GM18861 (cell line): ENCODE data around the gene MRGPRD.

Experiments
- ATAC-seq: cut with Tn5 transposase; IDR thresholded peaks from one replicate; pipeline ENCODE4 v1.9.1; 2021; ENCODE audit not compliant: unreplicated experiment

The MRGPRD gene, protein sequence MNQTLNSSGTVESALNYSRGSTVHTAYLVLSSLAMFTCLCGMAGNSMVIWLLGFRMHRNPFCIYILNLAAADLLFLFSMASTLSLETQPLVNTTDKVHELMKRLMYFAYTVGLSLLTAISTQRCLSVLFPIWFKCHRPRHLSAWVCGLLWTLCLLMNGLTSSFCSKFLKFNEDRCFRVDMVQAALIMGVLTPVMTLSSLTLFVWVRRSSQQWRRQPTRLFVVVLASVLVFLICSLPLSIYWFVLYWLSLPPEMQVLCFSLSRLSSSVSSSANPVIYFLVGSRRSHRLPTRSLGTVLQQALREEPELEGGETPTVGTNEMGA

DNA sequence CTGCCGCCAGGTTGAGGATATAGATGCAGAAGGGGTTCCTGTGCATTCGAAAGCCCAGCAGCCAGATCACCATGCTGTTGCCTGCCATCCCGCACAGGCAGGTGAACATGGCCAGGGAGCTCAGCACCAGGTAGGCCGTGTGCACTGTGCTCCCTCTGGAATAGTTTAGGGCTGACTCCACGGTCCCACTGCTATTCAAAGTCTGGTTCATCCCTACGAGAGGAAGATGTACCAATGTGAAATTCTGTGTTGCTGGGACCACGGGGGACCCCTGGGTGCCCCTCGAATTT is at the start of gene MRGPRD:
TSS of gene MRGPRD (minus strand) at position 211 of the 290 bp plus-strand sequence. CDS start at position 211, 0 bp downstream.
- ATAC-seq: no peak

DNA sequence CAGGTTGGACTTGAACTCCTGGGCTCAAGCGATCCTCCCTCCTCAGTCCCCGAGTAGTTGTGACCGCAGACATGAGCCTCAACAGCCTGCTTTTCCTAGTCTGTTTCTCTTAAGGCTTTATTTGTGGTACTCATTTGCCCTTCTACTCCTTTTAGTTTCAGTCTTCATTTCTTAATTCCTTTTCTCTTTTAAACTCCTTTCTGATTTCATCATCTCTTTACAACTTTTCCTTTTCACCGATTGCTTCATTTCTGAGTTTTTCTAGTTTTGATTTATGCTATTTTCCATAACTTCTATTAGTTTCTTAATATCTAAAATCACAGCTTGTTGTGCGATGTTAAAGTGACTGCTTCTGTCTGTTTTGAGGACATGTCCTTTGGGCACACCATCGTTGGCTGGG is 49.5 kb upstream of the MRGPRD start:
- ATAC-seq: no peak

GRCh38 chr11:69027704-69028372 is 47.1 kb upstream of the MRGPRD start:
- ATAC-seq: no peak

DNA sequence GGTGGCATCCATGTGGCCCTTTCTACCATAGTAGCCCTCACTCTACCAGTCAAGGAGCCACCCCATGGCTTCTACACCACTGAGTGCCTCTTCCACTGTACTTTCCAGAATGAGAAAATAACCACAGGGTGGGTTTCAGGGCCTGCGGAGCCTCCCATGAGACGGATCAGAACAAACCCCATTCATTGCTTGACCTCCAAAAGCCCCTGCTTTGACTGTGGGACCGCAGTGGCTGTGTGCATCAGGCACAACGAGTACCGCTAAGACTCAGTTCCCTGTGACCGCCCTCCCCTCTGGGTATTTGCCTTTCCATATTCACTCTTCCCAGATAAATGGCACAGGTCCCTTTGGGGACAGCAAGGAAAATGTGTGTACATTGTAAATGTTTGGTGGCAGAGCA is 43.7 kb upstream of the MRGPRD start:
- no peak for ATAC-seq

GRCh38 chr11:69022260-69022659 is 41.5 kb upstream of the MRGPRD start:
- no peak for ATAC-seq

DNA sequence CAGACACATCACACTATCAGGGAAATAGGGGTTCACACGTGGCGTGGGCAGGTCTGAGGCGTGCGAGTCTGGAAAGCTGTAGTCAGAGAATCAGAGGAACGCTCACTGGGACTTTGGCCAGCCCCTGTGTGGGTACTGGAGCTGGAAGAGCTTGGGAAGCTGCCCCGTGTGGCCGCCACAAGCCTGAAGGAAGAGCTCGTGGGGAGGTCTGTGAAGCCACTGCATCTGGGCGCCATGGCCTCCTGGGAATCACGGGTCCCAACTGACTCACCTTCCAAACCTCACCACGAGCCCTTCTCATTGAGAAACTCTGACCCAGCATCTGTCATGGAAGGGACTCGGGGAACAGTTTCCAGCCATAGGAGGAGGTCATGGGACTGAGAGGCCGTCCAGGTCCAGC is 38.1 kb upstream of the MRGPRD start:
- ATAC-seq: no peak

GRCh38 chr11:69017951-69018350 is 37.2 kb upstream of the MRGPRD start:
- ATAC-seq: no peak

GRCh38 chr11:69014898-69015549 is 34.2 kb upstream of the MRGPRD start:
- ATAC-seq: no peak

DNA sequence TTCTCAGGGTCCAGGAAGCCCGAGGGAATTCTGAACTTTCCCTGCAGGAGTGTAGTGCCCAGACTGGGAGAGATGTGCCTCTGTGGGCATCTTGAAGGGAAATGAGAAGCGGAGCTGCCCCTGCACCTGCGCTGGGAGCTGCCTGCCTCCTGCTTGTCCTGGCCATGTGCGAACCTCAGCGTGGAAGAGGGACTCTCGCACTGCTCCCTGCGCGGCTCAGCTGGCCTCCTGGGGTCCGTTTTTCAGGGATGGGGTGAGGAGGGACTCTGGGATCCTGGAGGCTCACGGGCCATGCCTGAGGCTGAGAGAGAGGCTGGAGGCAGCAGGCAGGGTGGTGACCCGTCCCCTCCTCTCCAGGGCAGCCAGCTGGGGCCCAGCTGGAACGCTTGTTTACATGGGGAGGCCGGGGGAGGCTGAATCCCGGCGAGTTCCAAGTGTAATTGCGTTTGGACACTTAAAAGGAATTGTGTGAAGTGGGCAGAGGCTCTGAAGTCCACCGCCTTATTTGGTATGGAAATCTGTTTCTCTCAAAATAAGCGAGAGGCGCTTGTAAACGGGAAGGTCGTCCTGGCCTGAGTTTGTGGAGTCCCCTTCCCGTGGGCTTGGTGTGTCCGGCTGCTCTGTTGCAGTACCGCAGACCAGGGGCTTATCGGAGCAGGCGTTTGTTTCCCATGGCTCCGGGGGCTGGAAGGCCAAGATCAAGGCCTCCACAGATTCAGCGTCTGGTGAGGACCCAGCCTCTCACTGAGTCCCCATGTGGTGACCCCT is 33.5 kb upstream of the MRGPRD start:
- ATAC-seq: no peak

DNA sequence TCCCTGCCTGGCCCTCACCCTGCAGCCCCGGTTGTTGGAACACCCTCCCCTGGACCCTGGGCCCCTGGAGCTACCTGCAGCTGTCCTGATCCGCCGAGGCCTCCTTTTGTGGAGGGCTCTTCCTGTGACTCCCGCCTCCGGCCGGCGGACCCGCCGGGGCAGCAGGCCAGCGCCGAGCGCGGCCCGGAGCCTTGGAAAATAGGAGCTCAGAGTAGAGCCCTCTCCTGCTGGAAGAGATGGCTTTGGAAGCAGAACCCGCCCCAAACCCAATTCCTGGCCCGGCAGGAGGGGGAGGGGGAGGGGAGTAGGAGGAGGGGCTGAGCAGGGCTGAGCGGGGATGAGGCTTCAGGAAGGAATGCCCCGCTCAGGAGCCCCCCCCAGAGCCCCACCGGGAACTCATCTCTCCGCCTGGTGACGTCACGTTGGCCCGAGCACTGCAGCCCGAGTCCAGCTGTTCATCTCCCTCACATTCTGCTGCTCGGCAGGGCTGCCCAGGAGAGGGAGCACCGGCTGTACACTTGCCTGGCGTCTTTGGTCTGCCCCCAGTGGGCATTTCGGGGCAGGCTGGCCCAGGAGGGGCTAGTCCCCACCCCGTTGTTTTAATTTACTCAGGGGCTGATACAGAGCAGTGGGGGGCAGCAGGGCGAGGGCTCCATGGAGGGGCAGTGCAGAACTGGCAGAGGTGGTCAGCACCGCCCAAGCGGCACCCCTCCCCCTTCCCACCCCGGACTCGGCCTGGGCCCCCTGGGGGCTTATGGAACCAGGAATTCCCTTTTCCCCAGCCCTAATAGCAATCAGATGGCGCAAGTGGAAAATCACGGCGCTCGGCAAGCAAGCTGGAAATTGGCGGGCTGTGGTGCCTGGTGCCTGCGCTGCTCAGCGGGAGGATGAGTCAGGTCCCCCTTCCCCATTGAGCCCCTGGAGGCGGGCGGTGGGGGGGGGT is 32.5 kb upstream of the MRGPRD start, which contains the start of gene MRGPRF:
TSS of gene MRGPRF (minus strand) at position 238 of the 943 bp plus-strand sequence. CDS start 3,345 bp downstream, outside the sequence.
- ATAC-seq: no peak

DNA sequence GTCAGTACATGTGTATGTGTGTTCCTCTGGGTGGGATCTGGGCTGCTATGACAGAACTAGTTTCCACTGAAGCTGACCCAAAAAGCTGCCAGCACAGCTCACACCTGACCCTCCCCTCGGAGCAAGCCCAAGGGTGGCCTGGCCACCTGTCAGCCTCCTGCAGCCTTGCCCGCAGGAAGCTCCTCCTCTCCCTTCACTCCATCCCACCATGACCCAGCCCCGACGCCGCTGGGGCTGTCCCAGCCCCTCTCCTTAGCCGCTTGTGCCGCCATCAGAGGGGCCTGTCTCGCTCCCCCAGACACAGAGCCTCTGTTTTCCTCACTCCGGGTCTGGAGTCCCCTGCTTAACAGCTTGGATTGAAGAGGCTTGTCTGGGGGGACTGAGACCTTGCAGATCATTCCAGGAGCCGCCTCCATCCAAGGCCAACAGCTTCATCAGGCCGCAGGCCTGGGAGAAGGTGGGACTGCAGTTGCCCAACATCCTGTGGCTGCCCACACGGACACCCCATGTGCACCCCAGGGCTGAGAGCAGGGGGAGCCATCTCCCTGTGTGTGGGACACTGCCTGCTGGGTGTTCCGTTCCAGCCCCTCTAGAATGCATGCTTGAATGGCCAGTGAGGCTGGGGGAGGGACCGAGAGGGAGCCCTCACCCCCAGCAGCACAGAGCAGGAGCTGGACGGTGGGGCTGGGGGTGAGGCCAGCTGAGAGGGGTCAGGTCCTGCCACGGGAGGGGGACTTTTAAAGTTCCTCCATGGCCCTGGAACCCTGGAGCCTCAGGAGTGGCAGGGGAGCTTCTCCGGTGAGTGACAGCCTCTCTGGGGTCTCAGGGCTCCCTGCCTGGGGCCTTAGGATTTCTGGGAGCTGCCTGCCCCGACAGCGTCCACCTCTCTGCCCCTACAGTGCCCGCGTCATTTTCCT is 31.6 kb upstream of the MRGPRD start:
- no peak for ATAC-seq

DNA sequence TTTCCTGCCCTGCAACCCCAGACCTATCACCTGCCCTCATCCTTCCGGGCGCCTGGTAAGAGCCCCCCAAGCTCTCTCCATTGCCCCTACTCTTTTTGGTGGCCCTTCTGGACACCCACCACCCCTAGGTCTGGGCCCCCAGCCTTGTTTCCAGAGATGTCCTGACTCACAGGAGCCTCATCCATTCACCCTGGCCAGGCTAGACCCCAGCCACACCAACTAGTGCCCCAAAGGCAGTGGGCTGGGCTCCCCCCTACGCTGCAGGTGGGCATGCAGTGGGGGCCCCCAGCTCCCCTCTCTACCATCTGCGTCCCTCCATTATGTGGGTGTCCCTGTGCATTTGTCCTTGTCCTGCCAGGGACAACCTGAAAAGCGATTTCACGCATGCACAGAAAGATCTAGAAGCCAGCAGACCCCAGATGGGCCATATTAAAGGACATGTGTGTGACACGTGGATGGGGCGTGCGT is 30.9 kb upstream of the MRGPRD start:
- no peak for ATAC-seq

DNA sequence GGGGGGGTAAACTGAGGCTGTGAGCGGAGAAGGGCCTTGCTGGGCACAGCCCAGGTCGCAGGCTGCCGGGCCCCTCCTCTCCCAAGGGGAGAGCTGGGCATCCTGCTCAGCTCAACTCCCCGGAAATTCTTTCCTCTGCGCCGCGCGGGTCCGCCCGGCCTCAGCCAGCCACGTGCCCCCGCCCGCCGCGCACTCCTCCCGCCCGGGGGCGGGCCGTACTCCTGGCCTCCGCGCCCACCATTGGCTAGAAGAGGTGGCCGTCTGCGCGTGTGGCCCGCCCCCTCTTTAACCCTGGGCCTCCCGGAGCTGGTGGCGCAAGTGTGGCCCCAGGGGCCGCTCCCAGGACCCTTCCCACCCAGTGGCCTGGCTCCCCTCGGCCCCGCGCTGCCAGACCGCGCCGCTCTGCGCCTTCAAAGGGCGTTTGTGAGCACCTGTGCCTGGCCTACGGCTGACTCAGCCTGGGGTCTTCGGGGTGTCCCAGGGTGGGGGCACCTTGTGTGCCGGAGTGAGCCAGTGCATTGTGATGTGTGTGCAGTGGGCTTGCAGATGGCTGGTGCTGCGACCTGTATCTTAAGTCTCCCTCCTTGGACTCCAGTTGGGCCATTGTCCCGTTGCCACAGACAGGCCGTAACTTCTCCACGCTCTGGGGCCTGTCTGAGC is 30.3 kb upstream of the MRGPRD start:
- no peak for ATAC-seq

- ATAC-seq: no peak
These were observed 29.6 kb upstream of the MRGPRD start for GRCh38 chr11:69010361-69010891.

GRCh38 chr11:69009441-69010211 is 28.8 kb upstream of the MRGPRD start:
- no peak for ATAC-seq

- no peak for ATAC-seq
These were observed 28.1 kb upstream of the MRGPRD start for GRCh38 chr11:69008737-69009440.

- ATAC-seq: no peak
These were observed 27.2 kb upstream of the MRGPRD start for GRCh38 chr11:69007975-69008381.
